Choroid plexus epithelial cell (primary cell): ENCODE measurements around the gene PSMC3.

Experiments
- DNase-seq: peaks from one replicate; pipeline ENCODE4 v3.0.0-alpha.2; 2010; ENCODE audit warnings: low read depth
- H3K4me3 ChIP-seq: 2 replicates; pipeline ENCODE4 v1.5.1; 2011; ENCODE audit warnings: low read depth, mild to moderate bottlenecking, control low read depth, low read length, moderate library complexity
- TF ChIP-seq, protein P1 (sequence below): conservative IDR thresholded peaks from 2 replicates; pipeline ENCODE4 v1.5.1; 2011; ENCODE audit warnings: low read depth, mild to moderate bottlenecking, control low read depth, inconsistent platforms, low read length, moderate library complexity

Gene PSMC3

GRCh38 chr11:47375546-47376085, 50.6 kb downstream of the PSMC3 start:
- DNase-seq, result no peak
- TF ChIP-seq, protein P1, sequence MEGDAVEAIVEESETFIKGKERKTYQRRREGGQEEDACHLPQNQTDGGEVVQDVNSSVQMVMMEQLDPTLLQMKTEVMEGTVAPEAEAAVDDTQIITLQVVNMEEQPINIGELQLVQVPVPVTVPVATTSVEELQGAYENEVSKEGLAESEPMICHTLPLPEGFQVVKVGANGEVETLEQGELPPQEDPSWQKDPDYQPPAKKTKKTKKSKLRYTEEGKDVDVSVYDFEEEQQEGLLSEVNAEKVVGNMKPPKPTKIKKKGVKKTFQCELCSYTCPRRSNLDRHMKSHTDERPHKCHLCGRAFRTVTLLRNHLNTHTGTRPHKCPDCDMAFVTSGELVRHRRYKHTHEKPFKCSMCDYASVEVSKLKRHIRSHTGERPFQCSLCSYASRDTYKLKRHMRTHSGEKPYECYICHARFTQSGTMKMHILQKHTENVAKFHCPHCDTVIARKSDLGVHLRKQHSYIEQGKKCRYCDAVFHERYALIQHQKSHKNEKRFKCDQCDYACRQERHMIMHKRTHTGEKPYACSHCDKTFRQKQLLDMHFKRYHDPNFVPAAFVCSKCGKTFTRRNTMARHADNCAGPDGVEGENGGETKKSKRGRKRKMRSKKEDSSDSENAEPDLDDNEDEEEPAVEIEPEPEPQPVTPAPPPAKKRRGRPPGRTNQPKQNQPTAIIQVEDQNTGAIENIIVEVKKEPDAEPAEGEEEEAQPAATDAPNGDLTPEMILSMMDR, result no peak
- H3K4me3 ChIP-seq, result no peak overlapping the region

- DNase-seq, result no peak
- TF ChIP-seq, protein P1, result no peak
- no peak overlapping the region for H3K4me3 ChIP-seq
Observed at GRCh38 chr11:47375020-47375419, 51.2 kb downstream of the PSMC3 start.

DNA sequence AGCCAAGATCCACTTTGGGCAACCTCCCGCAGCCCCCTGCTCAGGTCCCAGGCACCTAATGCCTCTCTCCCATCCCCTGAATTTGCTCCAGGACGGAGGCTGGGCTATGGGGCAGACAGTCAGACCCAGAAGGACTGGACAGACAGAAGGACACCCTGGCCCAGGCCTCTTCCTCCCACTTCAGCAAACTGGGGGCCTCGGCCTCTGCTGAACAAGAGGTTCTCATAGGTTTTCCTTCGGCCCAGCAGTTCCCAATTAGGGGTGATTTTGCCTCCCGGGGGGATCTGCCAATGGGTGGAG, 51.6 kb downstream of the PSMC3 start:
- no peak overlapping the region for H3K4me3 ChIP-seq
- TF ChIP-seq, protein P1, result no peak
- DNase-seq, result no peak

DNA sequence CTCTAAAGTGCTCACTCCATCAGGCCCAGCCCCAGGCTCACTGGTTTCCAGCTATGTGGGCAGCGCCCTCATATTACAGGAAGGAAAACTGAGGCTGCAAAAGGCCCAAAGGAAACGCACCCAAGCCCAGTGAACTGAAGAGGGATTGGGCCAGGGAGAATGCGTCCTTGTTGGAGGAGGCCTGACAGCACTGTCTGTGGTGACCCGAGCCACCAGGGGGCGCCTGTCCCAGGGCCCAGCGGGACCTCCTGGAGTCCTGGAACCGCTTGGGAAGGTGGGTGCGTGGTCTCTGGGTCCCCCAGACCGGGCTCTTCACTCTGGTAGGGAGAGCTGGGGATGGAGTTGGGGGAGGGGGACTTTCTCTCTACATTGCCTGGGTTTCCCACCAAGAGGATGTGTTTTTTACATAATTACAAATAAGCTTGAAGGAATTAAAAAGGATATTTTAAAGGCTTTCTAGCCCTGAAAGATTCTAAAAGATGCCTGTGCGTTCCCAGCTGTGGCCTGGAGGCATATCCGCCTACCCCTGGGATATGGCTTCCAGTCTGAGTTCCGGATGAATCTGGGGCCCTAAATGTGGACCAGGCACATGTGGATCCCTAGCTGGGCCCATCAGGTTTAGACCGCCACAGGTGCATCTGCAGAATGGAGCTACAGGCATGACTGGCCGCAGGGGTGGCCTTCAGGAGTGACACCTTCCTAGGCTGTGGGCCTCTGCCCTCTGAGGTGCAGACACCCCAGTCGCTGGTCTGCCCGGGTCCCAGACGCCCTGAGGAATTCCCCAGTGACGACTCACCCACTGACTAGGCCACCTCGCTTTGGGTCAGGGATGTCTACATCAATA, 52.1 kb downstream of the PSMC3 start:
- peak; percentile 78 for DNase-seq
- TF ChIP-seq, protein P1, result peak; percentile 97
- H3K4me3 ChIP-seq, result no peak overlapping the region

DNA sequence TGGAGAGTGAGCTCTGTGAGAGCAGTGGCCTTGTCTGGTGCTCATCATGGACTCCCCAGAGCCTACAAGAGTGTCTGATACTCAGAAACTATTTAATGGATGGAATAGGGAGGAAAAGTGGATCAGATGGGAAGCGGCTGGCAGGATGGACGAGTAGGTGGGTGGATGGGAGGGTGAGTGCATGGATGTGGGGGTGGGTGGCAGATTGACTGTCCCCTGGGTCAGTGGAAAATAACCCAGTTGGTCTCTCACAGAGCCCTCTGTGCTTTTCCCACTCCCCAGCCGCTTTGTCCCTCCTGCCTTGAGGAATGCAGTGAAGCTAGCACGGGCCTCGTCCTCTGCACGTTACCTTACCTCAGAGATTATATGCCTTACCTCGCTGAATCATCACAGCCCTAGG, 53.8 kb downstream of the PSMC3 start:
- no peak overlapping the region for H3K4me3 ChIP-seq
- TF ChIP-seq, protein P1, result no peak
- no peak for DNase-seq

GRCh38 chr11:47369676-47370075, 56.6 kb downstream of the PSMC3 start:
- TF ChIP-seq, protein P1, result no peak
- H3K4me3 ChIP-seq, result no peak overlapping the region
- DNase-seq, result no peak
